ENCODE measurements around the gene SOS1. TPM values are rescaled to one million over a fixed set of nuclear protein-coding genes. Genes with fewer than 3 reads are reported as not detected.

Gene SOS1
- total and polyA plus RNA-seq, 2 of the 13 experiments (the other 11 are each of a cell fraction or from before 2014, with no cell fraction given): 20.8 to 60.4 TPM

GRCh38 chr2:38948995-38949394 is 171.9 kb downstream of the SOS1 start (continued):
- peak; percentile 53; the same call in 1 of the 2 replicates for TF ChIP-seq SOX13 (IDR thresholded peaks at IDR 0.05)
- peak in 1 of 2 experiments; percentile 92; a peak in 2 of 4 replicates for TF ChIP-seq SOX13 (CRISPR knock-in tag; conservative IDR thresholded peaks at IDR 0.05 in 1 of 2, IDR thresholded peaks at IDR 0.05 in 1 of 2)
- peak; percentile 38; the same call in 1 of the 2 replicates for TF ChIP-seq RARA (CRISPR knock-in tag; IDR thresholded peaks at IDR 0.05)
- no peak for TF ChIP-seq ZNF839 (CRISPR knock-in tag; IDR thresholded peaks at IDR 0.05; ENCODE audit: borderline replicate concordance)
- peak; percentile 42; the same call in 1 of the 2 replicates for TF ChIP-seq NCOR1 (IDR thresholded peaks at IDR 0.05; ENCODE audit: borderline replicate concordance, low read length)
- no peak for TF ChIP-seq KLF11 (CRISPR knock-in tag; IDR thresholded peaks at IDR 0.05)

GRCh38 chr2:38948387-38948882 is 172.4 kb downstream of the SOS1 start:
- ChIA-PET POLR2A (interaction anchor here (0.9 to 2.2 kb wide), 8 partner anchors 9 to 281 kb away, joined by 3 to 10 read pairs (median 5); partner anchors contain the start of genes DHX57, MORN2, SOS1 and SRSF7), CTCF (ENCODE audit: low intra/inter-chr PET ratio, low total read pairs) (interaction anchor here (1.2 to 1.7 kb wide), 2 partner anchors 280 to 282 kb away, joined by 8 to 9 read pairs; no protein-coding TSS in a partner anchor)
- intact Hi-C loops (cut with micrococcal nuclease; ENCODE audit: unreplicated experiment): loop anchor here (5.0 kb wide), 3 partner anchors 54 to 99 kb away; no protein-coding TSS in a partner anchor
- H3K27ac ChIP-seq (ENCODE audit: extremely low read length, insufficient read depth, low read length): peak overlapping the region; percentile 25
- H3K79me2 ChIP-seq (ENCODE audit: insufficient read depth, low read length): no peaks in the 10 kb centered on the region
- no peaks in the 10 kb centered on the region for H3K36me3 ChIP-seq (replicated peaks in 1 of 2; ENCODE audit: control insufficient read depth in 1 of 2, insufficient read depth in 2 of 2, low read length in 2 of 2)
- no peaks in the 10 kb centered on the region for H3K27me3 ChIP-seq (ENCODE audit: control insufficient read depth in 1 of 2, insufficient read depth in 2 of 2, low read length in 2 of 2)
- FAIRE-seq (no peak), ATAC-seq (no peak), DNase-seq (ENCODE audit: low spot score) (no peak)
- H3K9me3 ChIP-seq (ENCODE audit: low read length): no peaks in the 10 kb centered on the region
- in situ Hi-C loops (cut with HindIII; ENCODE audit: extremely low pct_ligation_motif_present, low pct_unique_long_range_greater_than_20kb): loop anchor here (5.0 to 10.0 kb wide), 3 partner anchors 34 to 279 kb away; no protein-coding TSS in a partner anchor
- WGBS (ENCODE audit: low lambda C conversion rate): 49% methylated on average over 3 of the region's 3 CpGs
- TF ChIP-seq SAP130 (CRISPR knock-in tag; IDR thresholded peaks at IDR 0.05; ENCODE audit: low read depth): 0 out of 2 replicates have a peak, but pooled peaks have one; percentile 1
- peak; percentile 94 for TF ChIP-seq ZNF512 (CRISPR knock-in tag; IDR thresholded peaks at IDR 0.05)
- TF ChIP-seq HNRNPK (IDR thresholded peaks at IDR 0.05; ENCODE audit: low read depth, low read length, poor library complexity, severe bottlenecking): peak; percentile 98
- TF ChIP-seq PCBP2 (optimal IDR thresholded peaks at IDR 0.05; ENCODE audit: low read depth, low read length, poor library complexity, severe bottlenecking): peak; percentile 76
- TF ChIP-seq MBNL3 (CRISPR knock-in tag; conservative IDR thresholded peaks at IDR 0.05): no peak
- 0 out of 2 replicates have a peak, but pooled peaks have one; percentile 6 for TF ChIP-seq KAT8 (CRISPR knock-in tag; IDR thresholded peaks at IDR 0.05)
- 0 out of 2 replicates have a peak, but pooled peaks have one; percentile 59 for TF ChIP-seq PCBP1 (IDR thresholded peaks at IDR 0.05; ENCODE audit: borderline replicate concordance, low read depth, low read length)
- no peak for TF ChIP-seq ARID4A (CRISPR knock-in tag; IDR thresholded peaks at IDR 0.05; ENCODE audit: borderline replicate concordance)
- no TSS peak for BruUV-seq (replicated peaks)
- peaks cover 42% of the 10 kb centered on the region for H3K4me1 ChIP-seq (ENCODE audit: insufficient read depth, low read length)
- H2AFZ ChIP-seq (ENCODE audit: low read length): peak overlapping the region; percentile 55
- H3K4me2 ChIP-seq (ENCODE audit: low read depth, low read length): peak overlapping the region; percentile 79
- H3K4me3 ChIP-seq (replicated peaks in 1 of 3; ENCODE audit: insufficient read depth in 1 of 3, low read depth in 2 of 3, low read length in 3 of 3): peak overlapping the region in 1 of 3 experiments; percentile 13; a peak in 1 of 6 replicates
- H3K9ac ChIP-seq (ENCODE audit: insufficient read depth, low read depth, low read length): peak overlapping the region; percentile 19
- H4K20me1 ChIP-seq (ENCODE audit: insufficient read depth, low read length): no peaks in the 10 kb centered on the region

Measured in HepG2 (cell line).